Skeletal muscle cell (primary cell): ENCODE data around the gene SERPINA5.

Experiments used
- DNase-seq: peaks from one replicate; pipeline ENCODE4 v3.0.0-alpha.2; 2010; ENCODE audit warnings: low read depth
- H3K4me3 ChIP-seq: 2 replicates; pipeline ENCODE4 v1.5.1; 2011; ENCODE audit warnings: low read depth, mild to moderate bottlenecking, control low read depth, low read length, moderate library complexity

The SERPINA5 gene

GRCh38 chr14:94548131-94548998, 32.9 kb upstream of the SERPINA5 start:
- DNase-seq = no peak
- no peak overlapping the region for H3K4me3 ChIP-seq

- no peak for DNase-seq
- no peak overlapping the region for H3K4me3 ChIP-seq
Measured at GRCh38 chr14:94548999-94549985, 31.9 kb upstream of the SERPINA5 start.

- DNase-seq = no peak
- H3K4me3 ChIP-seq = no peak overlapping the region
Measured at GRCh38 chr14:94550041-94550440, 31.2 kb upstream of the SERPINA5 start.

GRCh38 chr14:94555991-94556390, 25.2 kb upstream of the SERPINA5 start:
- no peak overlapping the region for H3K4me3 ChIP-seq
- DNase-seq = no peak

- H3K4me3 ChIP-seq = no peak overlapping the region
- no peak for DNase-seq
Measured at GRCh38 chr14:94557327-94557726, 23.9 kb upstream of the SERPINA5 start.

GRCh38 chr14:94558842-94559241, 22.4 kb upstream of the SERPINA5 start:
- no peak for DNase-seq
- no peak overlapping the region for H3K4me3 ChIP-seq

GRCh38 chr14:94559638-94560290, 21.5 kb upstream of the SERPINA5 start:
- H3K4me3 ChIP-seq = no peak overlapping the region
- DNase-seq = no peak

- H3K4me3 ChIP-seq = no peak overlapping the region
- no peak for DNase-seq
Measured at GRCh38 chr14:94560291-94560665, 20.9 kb upstream of the SERPINA5 start.

GRCh38 chr14:94560751-94561655, 20.2 kb upstream of the SERPINA5 start, which contains the start of gene SERPINA4:
Gene SERPINA4, plus strand, starts transcription at chr14:94561442. Its CDS starts 2,041 bp downstream, at chr14:94563483.
- DNase-seq = no peak
- no peak within 1 kb of the TSS for H3K4me3 ChIP-seq

GRCh38 chr14:94561656-94562010, 19.6 kb upstream of the SERPINA5 start:
- H3K4me3 ChIP-seq = no peak overlapping the region
- no peak for DNase-seq

- no peak for DNase-seq
- no peak overlapping the region for H3K4me3 ChIP-seq
Measured at GRCh38 chr14:94562022-94562421, 19.2 kb upstream of the SERPINA5 start.

GRCh38 chr14:94562941-94563883, 18.0 kb upstream of the SERPINA5 start:
- H3K4me3 ChIP-seq = no peak overlapping the region
- no peak for DNase-seq

- no peak for DNase-seq
- no peak overlapping the region for H3K4me3 ChIP-seq
Measured at GRCh38 chr14:94564381-94564780, 16.8 kb upstream of the SERPINA5 start.

GRCh38 chr14:94568186-94568585, 13.0 kb upstream of the SERPINA5 start:
- DNase-seq = no peak
- no peak overlapping the region for H3K4me3 ChIP-seq

- H3K4me3 ChIP-seq = no peak overlapping the region
- DNase-seq = no peak
Measured at GRCh38 chr14:94569381-94570001, 11.7 kb upstream of the SERPINA5 start.

GRCh38 chr14:94570002-94570400, 11.2 kb upstream of the SERPINA5 start:
- no peak overlapping the region for H3K4me3 ChIP-seq
- no peak for DNase-seq

- no peak overlapping the region for H3K4me3 ChIP-seq
- no peak for DNase-seq
Measured at GRCh38 chr14:94570440-94570839, 10.8 kb upstream of the SERPINA5 start.
